ENCODE results near the gene MAP9. TPM values are rescaled to one million over a fixed set of nuclear protein-coding genes. Genes with fewer than 3 reads are reported as not detected.

Gene MAP9
- total and polyA plus RNA-seq, 2 of the 4 experiments (the other 2 are of a cell fraction), result 4.0 to 6.6 TPM

DNA sequence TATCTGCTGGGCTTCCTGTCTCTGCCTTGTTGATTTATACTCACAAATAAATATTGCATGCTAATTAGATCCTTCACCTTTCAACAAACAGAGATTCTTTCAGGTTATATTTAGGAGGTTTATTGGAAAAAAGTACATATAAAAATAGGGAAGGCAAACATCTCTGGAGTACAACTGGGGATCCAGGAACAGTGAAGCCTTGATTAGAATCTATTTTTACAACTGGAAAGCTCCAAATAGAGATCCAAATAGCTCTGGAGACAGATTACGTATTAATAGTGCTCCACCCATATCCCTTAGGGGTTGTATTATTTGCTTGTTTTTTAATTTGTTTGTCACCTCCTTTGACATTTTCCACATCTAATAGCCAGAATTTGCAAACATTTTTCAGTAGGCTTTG is 46.9 kb upstream of the MAP9 start:
- Histone ChIP-seq H3K18ac (ENCODE audit: low read depth, low read length) (no peak overlapping the region), H4K5ac (ENCODE audit: low read depth, low read length) (no peak overlapping the region), H4K8ac (ENCODE audit: low read depth in 2 of 2, low read length in 2 of 2) (no peak overlapping the region), H3K27ac (ENCODE audit: insufficient read depth, low read length) (no peak overlapping the region), H3K4me2 (ENCODE audit: low read depth, low read length) (no peak overlapping the region), H2AK5ac (ENCODE audit: low read depth, low read length) (no peak overlapping the region), H3K4ac (ENCODE audit: low read depth, low read length) (no peak overlapping the region), H3K9ac (ENCODE audit: low read depth, low read length) (no peak overlapping the region), H3K27me3 (ENCODE audit: control insufficient read depth, insufficient read depth, low read length) (no peaks in the 10 kb centered on the region), H3K14ac (replicated peaks; ENCODE audit: low read depth, low read length) (no peak overlapping the region), H3K9me1 (ENCODE audit: insufficient read depth, low read length) (no peaks in the 10 kb centered on the region), H2AFZ (replicated peaks; ENCODE audit: low read length, poor library complexity) (no peak overlapping the region), H2BK120ac (ENCODE audit: low read depth, low read length) (no peak overlapping the region), H2BK15ac (ENCODE audit: low read depth, low read length) (no peak overlapping the region), H3K36me3 (ENCODE audit: control insufficient read depth, insufficient read depth, low read length) (no peaks in the 10 kb centered on the region), H3K9me3 (ENCODE audit: control insufficient read depth, insufficient read depth, low read length) (peaks cover 2% of the 10 kb centered on the region; the same call in 1 of the 2 replicates), H2BK20ac (ENCODE audit: low read depth, low read length) (no peak overlapping the region), H3K79me1 (ENCODE audit: low read depth in 1 of 2, low read length in 2 of 2) (no peaks in the 10 kb centered on the region), H3K4me3 (ENCODE audit: insufficient read depth, low read depth, low read length) (no peak overlapping the region), H3K4me1 (ENCODE audit: control insufficient read depth, insufficient read depth, low read length) (no peaks in the 10 kb centered on the region), H3K23ac (ENCODE audit: low read depth, low read length) (no peak overlapping the region), H2AK9ac (replicated peaks; ENCODE audit: low read depth, low read length, poor library complexity) (no peak overlapping the region), H3K56ac (ENCODE audit: extremely low read depth, insufficient read depth, low read length) (no peak overlapping the region), H2BK5ac (ENCODE audit: low read depth, low read length, poor library complexity, severe bottlenecking) (no peak overlapping the region), H4K20me1 (ENCODE audit: insufficient read depth, low read length) (no peaks in the 10 kb centered on the region), H4K91ac (ENCODE audit: insufficient read depth, low read depth, low read length) (no peak overlapping the region)
- no CpG with 5 or more reads among the region's 1 CpG for WGBS, 2 experiments (ENCODE audit: extremely low coverage in 2 of 2, insufficient read length in 1 of 2)
- CTCF ChIA-PET, result no interaction called here
- TF ChIP-seq FOS (IDR thresholded peaks at IDR 0.05; ENCODE audit: low read depth, low read length), result no peak
- TF ChIP-seq POLR2A (IDR thresholded peaks at IDR 0.05; ENCODE audit: low read depth, low read length), result no peak
- no peak for TF ChIP-seq CHD1 (IDR thresholded peaks at IDR 0.05; ENCODE audit: low read depth, low read length)
- TF ChIP-seq, protein P1, sequence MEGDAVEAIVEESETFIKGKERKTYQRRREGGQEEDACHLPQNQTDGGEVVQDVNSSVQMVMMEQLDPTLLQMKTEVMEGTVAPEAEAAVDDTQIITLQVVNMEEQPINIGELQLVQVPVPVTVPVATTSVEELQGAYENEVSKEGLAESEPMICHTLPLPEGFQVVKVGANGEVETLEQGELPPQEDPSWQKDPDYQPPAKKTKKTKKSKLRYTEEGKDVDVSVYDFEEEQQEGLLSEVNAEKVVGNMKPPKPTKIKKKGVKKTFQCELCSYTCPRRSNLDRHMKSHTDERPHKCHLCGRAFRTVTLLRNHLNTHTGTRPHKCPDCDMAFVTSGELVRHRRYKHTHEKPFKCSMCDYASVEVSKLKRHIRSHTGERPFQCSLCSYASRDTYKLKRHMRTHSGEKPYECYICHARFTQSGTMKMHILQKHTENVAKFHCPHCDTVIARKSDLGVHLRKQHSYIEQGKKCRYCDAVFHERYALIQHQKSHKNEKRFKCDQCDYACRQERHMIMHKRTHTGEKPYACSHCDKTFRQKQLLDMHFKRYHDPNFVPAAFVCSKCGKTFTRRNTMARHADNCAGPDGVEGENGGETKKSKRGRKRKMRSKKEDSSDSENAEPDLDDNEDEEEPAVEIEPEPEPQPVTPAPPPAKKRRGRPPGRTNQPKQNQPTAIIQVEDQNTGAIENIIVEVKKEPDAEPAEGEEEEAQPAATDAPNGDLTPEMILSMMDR (conservative IDR thresholded peaks at IDR 0.05; ENCODE audit: low read depth, low read length), result no peak
- TF ChIP-seq, protein P2, sequence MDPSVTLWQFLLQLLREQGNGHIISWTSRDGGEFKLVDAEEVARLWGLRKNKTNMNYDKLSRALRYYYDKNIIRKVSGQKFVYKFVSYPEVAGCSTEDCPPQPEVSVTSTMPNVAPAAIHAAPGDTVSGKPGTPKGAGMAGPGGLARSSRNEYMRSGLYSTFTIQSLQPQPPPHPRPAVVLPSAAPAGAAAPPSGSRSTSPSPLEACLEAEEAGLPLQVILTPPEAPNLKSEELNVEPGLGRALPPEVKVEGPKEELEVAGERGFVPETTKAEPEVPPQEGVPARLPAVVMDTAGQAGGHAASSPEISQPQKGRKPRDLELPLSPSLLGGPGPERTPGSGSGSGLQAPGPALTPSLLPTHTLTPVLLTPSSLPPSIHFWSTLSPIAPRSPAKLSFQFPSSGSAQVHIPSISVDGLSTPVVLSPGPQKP (IDR thresholded peaks at IDR 0.05; ENCODE audit: borderline replicate concordance, low read depth, low read length), result no peak
- no peak for TF ChIP-seq MXI1 (IDR thresholded peaks at IDR 0.05; ENCODE audit: borderline replicate concordance, low read depth, low read length)
- TF ChIP-seq, protein P3, sequence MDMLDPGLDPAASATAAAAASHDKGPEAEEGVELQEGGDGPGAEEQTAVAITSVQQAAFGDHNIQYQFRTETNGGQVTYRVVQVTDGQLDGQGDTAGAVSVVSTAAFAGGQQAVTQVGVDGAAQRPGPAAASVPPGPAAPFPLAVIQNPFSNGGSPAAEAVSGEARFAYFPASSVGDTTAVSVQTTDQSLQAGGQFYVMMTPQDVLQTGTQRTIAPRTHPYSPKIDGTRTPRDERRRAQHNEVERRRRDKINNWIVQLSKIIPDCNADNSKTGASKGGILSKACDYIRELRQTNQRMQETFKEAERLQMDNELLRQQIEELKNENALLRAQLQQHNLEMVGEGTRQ (IDR thresholded peaks at IDR 0.05; ENCODE audit: low read depth, low read length), result no peak
- no peak for TF ChIP-seq NFE2L2 (IDR thresholded peaks at IDR 0.05; ENCODE audit: low read depth, low read length)
- TF ChIP-seq RAD21 (IDR thresholded peaks at IDR 0.05; ENCODE audit: low read length), result no peak
- BruUV-seq (replicated peaks), result no TSS peak
- in situ Hi-C loops (cut with MboI; ENCODE audit: low sequenced_read_pairs), result no loop called here
- ATAC-seq (ENCODE audit: low read depth) (no peak), DNase-seq (no peak)
- dilution Hi-C loops (cut with HindIII; ENCODE audit: low sequenced_read_pairs, unreplicated experiment), result no loop called here
- POLR2A ChIA-PET (ENCODE audit: unreplicated experiment), result no interaction called here
- intact Hi-C loops (cut with micrococcal nuclease), result no loop called here
